Esophagus muscularis mucosa (tissue), 4 donors: ENCODE results near the gene UBE2G1.

Experiments used
- CTCF ChIP-seq, 3 experiments: fragments of 200-600 bp in 2 of 3; fragments of 450-650 bp in 1 of 3; sonication (generic) in 2 of 3; IDR thresholded peaks; one replicate each; pipeline ENCODE4 v1.5.1; 2017 to 2019; ENCODE audit warnings: antibody characterized with exemption in 3 of 3, mild to moderate bottlenecking in 2 of 3, moderate library complexity in 1 of 3
- EP300 ChIP-seq: sonication (generic); formaldehyde crosslinking; IDR thresholded peaks from one replicate; pipeline ENCODE4 v1.6.1; 2017; ENCODE audit warnings: antibody characterized with exemption
- POLR2A ChIP-seq: fragments of 450-650 bp; IDR thresholded peaks from one replicate; pipeline ENCODE4 v1.6.1; 2017; ENCODE audit warnings: antibody characterized with exemption, moderate library complexity, mild to moderate bottlenecking, low read depth
- POLR2AphosphoS5 ChIP-seq, 2 donors: sonication (generic); formaldehyde crosslinking; IDR thresholded peaks; one replicate each; pipeline ENCODE4 v1.6.1; 2017; ENCODE audit warnings: antibody characterized with exemption in 2 of 2

GRCh38 chr17:4334332-4334731 is 32.1 kb downstream of the UBE2G1 start:
- TF ChIP-seq CTCF (IDR thresholded peaks at IDR 0.05), result no peak
- TF ChIP-seq POLR2AphosphoS5 (IDR thresholded peaks at IDR 0.05), result no peak
- no peak for TF ChIP-seq POLR2A
- TF ChIP-seq EP300, result no peak
